HFFc6 (cell line): ENCODE measurements around the gene ERC2. TPM values are rescaled to one million over a fixed set of nuclear protein-coding genes. Genes with fewer than 3 reads are reported as not detected.

Experiments
- DNase-seq: peaks from one replicate; pipeline ENCODE4 v3.0.0-alpha.2; 2018
- H3K27ac Mint-ChIP-seq: 2 replicates; pipeline ENCODE4 v1.8.0; 2020; ENCODE audit warnings: mild to moderate bottlenecking, mixed read lengths
- H3K27me3 Mint-ChIP-seq: 2 replicates; pipeline ENCODE4 v1.8.0; 2021; ENCODE audit warnings: mild to moderate bottlenecking, moderate library complexity, mixed read lengths; ENCODE audit not compliant: insufficient read depth
- H3K36me3 Mint-ChIP-seq: 2 replicates; pipeline ENCODE4 v1.8.0; 2021; ENCODE audit warnings: low read depth, mixed read lengths
- H3K4me1 Mint-ChIP-seq: 2 replicates; pipeline ENCODE4 v1.8.0; 2020; ENCODE audit warnings: low read depth, mixed read lengths
- H3K4me3 Mint-ChIP-seq: 2 replicates; pipeline ENCODE4 v1.8.0; 2020; ENCODE audit warnings: mild to moderate bottlenecking, moderate library complexity, mixed read lengths
- H3K9me3 Mint-ChIP-seq: 2 replicates; pipeline ENCODE4 v1.8.0; 2020; ENCODE audit warnings: mild to moderate bottlenecking, mixed read lengths
- total RNA-seq, 6 experiments: library from RNA; stranded (reverse); fragmentation: NEBNext Ultra II Directional; extraction: Animal tissue kit (Norgen Biotek cat#: 25700); gene quantifications; 2 replicates in 1 of 6; 3 replicates in 5 of 6; pipeline ENCODE4 v1.2.3, GENCODE V29; 2021
- TF ChIP-seq, protein P1 (sequence below): fragments of 200-600 bp; sonication (generic); IDR thresholded peaks from 2 replicates; pipeline ENCODE4 v1.5.0; 2021; ENCODE audit warnings: antibody characterized with exemption, mild to moderate bottlenecking

ERC2 gene
- total RNA-seq, 6 experiments from 2014 or later: 0.11 TPM; not detected in 5

DNA sequence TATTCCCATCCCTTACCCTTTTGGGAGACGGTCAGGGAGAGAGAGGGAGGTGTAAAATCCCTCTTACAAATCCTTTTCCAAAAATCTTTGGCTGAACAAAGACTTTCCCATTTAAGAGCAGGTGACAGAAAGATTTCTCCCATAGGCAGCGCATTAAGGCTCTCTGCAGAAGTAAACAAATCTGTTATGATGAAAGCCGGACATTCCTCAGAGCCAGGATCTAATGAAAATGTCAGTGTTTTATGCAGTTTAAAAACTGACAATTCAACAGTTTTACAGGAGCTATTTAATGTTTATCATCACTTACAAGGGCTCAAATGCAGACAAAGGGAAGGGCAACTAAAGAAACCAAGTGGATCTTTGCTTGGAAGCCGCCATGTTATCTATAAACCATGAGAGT, 872.8 kb downstream of the ERC2 start:
- H3K4me3 Mint-ChIP-seq: no peak overlapping the region
- H3K36me3 Mint-ChIP-seq: no peaks in the 10 kb centered on the region
- peaks cover 25% of the 10 kb centered on the region for H3K27me3 Mint-ChIP-seq
- peaks cover 17% of the 10 kb centered on the region; the same call in 1 of the 2 replicates for H3K4me1 Mint-ChIP-seq
- TF ChIP-seq, protein P1, sequence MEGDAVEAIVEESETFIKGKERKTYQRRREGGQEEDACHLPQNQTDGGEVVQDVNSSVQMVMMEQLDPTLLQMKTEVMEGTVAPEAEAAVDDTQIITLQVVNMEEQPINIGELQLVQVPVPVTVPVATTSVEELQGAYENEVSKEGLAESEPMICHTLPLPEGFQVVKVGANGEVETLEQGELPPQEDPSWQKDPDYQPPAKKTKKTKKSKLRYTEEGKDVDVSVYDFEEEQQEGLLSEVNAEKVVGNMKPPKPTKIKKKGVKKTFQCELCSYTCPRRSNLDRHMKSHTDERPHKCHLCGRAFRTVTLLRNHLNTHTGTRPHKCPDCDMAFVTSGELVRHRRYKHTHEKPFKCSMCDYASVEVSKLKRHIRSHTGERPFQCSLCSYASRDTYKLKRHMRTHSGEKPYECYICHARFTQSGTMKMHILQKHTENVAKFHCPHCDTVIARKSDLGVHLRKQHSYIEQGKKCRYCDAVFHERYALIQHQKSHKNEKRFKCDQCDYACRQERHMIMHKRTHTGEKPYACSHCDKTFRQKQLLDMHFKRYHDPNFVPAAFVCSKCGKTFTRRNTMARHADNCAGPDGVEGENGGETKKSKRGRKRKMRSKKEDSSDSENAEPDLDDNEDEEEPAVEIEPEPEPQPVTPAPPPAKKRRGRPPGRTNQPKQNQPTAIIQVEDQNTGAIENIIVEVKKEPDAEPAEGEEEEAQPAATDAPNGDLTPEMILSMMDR: no peak
- H3K27ac Mint-ChIP-seq: no peak overlapping the region
- H3K9me3 Mint-ChIP-seq: no peaks in the 10 kb centered on the region
- DNase-seq: no peak

DNA sequence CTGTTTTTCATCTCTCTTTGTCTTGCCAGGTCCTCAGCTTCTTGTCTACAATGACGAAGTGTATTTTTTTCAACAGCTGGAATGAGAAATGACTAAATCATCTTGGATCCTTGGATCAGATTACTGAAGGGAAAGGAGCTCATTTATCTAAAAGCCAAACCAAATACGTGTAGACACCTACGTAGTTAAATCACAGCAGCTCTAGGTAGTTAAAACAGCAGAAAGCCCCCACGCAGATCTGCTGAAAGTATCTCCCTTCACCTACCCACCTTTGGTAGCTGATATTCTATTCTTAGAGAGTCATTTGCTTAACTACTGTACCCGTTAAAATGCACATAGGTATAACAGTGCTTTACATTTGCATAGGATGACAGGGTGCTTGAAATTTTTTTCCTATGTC, 875.7 kb downstream of the ERC2 start:
- H3K4me1 Mint-ChIP-seq: peaks cover 11% of the 10 kb centered on the region; the same call in 1 of the 2 replicates
- H3K36me3 Mint-ChIP-seq: no peaks in the 10 kb centered on the region
- H3K4me3 Mint-ChIP-seq: peak overlapping the region; percentile 18; the same call in 1 of the 2 replicates
- H3K27ac Mint-ChIP-seq: no peak overlapping the region; the same call in 1 of the 2 replicates
- DNase-seq: no peak
- TF ChIP-seq, protein P1: no peak
- no peaks in the 10 kb centered on the region for H3K9me3 Mint-ChIP-seq
- peaks cover 31% of the 10 kb centered on the region for H3K27me3 Mint-ChIP-seq

DNA sequence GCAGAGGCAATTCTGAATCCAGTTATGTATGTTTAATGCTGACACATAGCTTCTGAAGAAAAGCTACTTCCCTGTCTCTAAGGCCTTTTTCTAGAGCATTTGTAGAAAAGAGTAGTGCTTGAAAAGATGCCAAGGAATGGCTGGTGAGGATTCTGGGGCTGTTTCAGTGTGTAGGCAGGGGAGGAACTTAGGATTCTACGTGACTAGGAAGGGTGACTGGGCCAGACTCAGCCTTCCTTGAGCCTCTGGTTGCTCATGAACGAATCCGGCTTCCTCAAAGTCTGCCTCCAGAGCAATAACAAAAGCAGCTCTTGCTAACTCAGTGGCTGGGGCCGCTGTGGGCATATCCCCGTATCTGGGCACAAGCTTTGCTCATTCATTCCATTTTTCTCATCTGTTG, 876.4 kb downstream of the ERC2 start:
- TF ChIP-seq, protein P1: no peak
- H3K36me3 Mint-ChIP-seq: no peaks in the 10 kb centered on the region
- peaks cover 31% of the 10 kb centered on the region for H3K27me3 Mint-ChIP-seq
- no peak overlapping the region; the same call in 1 of the 2 replicates for H3K4me3 Mint-ChIP-seq
- no peak for DNase-seq
- H3K9me3 Mint-ChIP-seq: no peaks in the 10 kb centered on the region
- H3K4me1 Mint-ChIP-seq: peaks cover 15% of the 10 kb centered on the region; the same call in 1 of the 2 replicates
- H3K27ac Mint-ChIP-seq: no peak overlapping the region; the same call in 1 of the 2 replicates

DNA sequence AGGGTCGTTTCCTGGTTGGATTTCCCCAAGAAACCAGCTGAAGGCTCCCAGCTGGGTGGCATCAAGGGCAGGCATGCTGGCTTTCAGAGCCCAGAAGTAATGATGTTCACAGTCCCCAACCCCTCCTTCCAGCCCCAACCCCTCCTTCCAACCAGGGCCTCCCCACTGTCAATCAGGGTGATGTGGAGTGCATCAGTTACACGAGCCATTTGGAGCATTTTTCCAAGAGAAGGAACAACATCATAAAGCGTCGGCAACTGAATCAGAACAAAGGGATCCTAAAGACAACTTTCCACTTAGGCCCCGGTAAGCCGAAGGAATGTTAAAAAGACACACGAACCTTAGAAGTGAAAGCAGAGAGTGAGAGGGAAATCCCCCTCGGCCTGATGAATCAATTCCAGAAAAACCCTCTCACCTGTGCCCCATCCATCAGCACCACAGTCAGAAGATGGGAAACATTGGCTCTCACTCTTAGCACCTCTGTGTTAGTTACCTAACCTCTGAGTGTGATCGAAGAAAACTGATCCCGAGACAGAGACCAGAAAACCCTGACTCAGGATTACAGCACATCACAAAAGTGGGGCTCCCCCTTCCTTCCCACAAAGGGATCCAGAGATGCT, 880.0 kb downstream of the ERC2 start:
- no peak overlapping the region for H3K27ac Mint-ChIP-seq
- TF ChIP-seq, protein P1: no peak
- DNase-seq: no peak
- H3K4me3 Mint-ChIP-seq: no peak overlapping the region
- peaks cover 15% of the 10 kb centered on the region; the same call in 1 of the 2 replicates for H3K4me1 Mint-ChIP-seq
- no peaks in the 10 kb centered on the region for H3K36me3 Mint-ChIP-seq
- H3K9me3 Mint-ChIP-seq: no peaks in the 10 kb centered on the region
- peaks cover 17% of the 10 kb centered on the region for H3K27me3 Mint-ChIP-seq

DNA sequence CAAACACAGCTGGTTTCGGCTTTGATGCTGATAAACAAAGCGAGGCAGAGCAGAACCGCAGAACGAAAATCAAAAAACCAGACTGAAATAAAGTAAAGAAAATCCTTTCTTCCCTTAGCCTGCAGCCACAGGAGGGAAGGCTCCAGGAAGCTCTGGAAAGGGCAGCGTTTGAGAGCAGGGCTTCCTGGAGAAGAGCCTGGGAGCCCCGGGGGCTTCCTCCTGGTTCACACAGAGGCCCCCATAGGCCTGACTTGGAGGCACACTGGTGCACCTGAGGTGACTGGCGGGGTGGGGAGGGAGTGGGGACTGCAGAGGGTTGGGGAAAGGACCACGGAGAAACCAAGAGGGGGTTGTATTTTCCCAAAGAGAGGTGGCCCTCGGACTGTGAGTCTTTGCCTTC, 882.4 kb downstream of the ERC2 start:
- TF ChIP-seq, protein P1: no peak
- no peak overlapping the region; the same call in 1 of the 2 replicates for H3K4me3 Mint-ChIP-seq
- H3K36me3 Mint-ChIP-seq: no peaks in the 10 kb centered on the region
- H3K4me1 Mint-ChIP-seq: peaks cover 4% of the 10 kb centered on the region; the same call in 1 of the 2 replicates
- no peak overlapping the region for H3K27ac Mint-ChIP-seq
- H3K9me3 Mint-ChIP-seq: no peaks in the 10 kb centered on the region
- peaks cover 21% of the 10 kb centered on the region for H3K27me3 Mint-ChIP-seq
- no peak for DNase-seq
